Ovary (tissue), 3 donors: Measurements from ENCODE around the gene CTNNBL1.

Source experiments
- POLR2A ChIP-seq: fragments of 450-650 bp; IDR thresholded peaks from one replicate; pipeline ENCODE4 v1.6.1; 2017; ENCODE audit warnings: antibody characterized with exemption, mild to moderate bottlenecking, moderate library complexity
- TF ChIP-seq, protein P1 (sequence below), 3 donors: fragments of 450-650 bp in 2 of 3; fragments of 200-600 bp in 1 of 3; IDR thresholded peaks; one replicate each; pipeline versions ENCODE4 v1.5.1 to v1.8.0; 2016 to 2022; ENCODE audit warnings: antibody characterized with exemption in 3 of 3, mild to moderate bottlenecking in 1 of 3
- donor health status: DM: no; HTN: no; CAD: no.

DNA sequence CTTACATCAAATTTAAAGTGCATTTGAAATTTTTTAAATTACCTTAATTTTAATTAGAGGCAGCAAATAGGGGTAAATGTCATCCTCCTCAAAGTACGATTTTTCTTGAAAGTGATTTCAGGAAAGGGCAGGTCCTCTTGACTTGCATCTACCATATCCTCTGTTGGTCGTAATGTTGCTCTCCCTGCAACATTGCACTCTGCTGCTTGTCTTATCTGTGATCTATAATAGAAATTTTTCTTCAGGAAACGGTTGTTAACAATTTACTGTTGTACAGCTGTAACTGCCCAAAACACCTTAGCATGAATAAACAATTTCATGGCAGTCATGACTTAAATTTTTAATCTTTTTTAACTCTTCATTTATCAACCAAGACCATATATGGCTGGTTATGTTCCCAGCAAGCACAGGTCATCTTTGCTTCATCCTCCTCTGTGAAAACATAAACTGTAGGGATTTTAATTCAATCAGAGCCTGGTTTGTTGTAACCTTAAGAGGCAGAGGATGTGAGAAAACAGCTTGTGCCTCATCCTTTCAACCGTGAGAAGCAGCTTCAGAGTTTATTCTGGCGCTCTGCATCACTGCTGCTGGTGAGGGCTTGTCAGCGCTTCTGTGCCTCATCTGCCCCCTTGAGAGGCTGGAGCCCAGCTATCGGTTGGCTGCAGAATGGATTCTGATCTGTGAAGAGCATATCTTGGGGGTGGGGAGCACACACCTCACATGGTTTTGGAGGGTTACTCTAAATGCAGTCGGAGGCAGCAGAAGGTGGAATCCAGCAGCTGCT lies 56.0 kb downstream of the CTNNBL1 start:
- TF ChIP-seq, protein P1, sequence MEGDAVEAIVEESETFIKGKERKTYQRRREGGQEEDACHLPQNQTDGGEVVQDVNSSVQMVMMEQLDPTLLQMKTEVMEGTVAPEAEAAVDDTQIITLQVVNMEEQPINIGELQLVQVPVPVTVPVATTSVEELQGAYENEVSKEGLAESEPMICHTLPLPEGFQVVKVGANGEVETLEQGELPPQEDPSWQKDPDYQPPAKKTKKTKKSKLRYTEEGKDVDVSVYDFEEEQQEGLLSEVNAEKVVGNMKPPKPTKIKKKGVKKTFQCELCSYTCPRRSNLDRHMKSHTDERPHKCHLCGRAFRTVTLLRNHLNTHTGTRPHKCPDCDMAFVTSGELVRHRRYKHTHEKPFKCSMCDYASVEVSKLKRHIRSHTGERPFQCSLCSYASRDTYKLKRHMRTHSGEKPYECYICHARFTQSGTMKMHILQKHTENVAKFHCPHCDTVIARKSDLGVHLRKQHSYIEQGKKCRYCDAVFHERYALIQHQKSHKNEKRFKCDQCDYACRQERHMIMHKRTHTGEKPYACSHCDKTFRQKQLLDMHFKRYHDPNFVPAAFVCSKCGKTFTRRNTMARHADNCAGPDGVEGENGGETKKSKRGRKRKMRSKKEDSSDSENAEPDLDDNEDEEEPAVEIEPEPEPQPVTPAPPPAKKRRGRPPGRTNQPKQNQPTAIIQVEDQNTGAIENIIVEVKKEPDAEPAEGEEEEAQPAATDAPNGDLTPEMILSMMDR (IDR thresholded peaks at IDR 0.05) = no peak
- TF ChIP-seq POLR2A = no peak
